HuH-7 (cell line): ENCODE data around the gene MAB21L3.

Source experiments
- DNase-seq: peaks from one replicate; pipeline ENCODE4 v3.0.0; 2011; ENCODE audit warnings: low spot score

Gene MAB21L3

GRCh38 chr1:116166011-116166571 is 54.9 kb downstream of the MAB21L3 start:
- no peak for DNase-seq

GRCh38 chr1:116166655-116167054 is 55.5 kb downstream of the MAB21L3 start:
- no peak for DNase-seq

- no peak for DNase-seq
Measured at GRCh38 chr1:116167625-116168276, 56.6 kb downstream of the MAB21L3 start.

- DNase-seq: peak; percentile 79
Measured at GRCh38 chr1:116168277-116169032, 57.3 kb downstream of the MAB21L3 start.

GRCh38 chr1:116169898-116170297 is 58.7 kb downstream of the MAB21L3 start:
- no peak for DNase-seq

GRCh38 chr1:116170721-116171589 is 59.8 kb downstream of the MAB21L3 start:
- DNase-seq: no peak

GRCh38 chr1:116172666-116173065 is 61.5 kb downstream of the MAB21L3 start:
- DNase-seq: no peak

- DNase-seq: no peak
Measured at GRCh38 chr1:116175611-116176010, 64.4 kb downstream of the MAB21L3 start.

- no peak for DNase-seq
Measured at GRCh38 chr1:116176306-116176789, 65.1 kb downstream of the MAB21L3 start.

- DNase-seq: no peak
Measured at GRCh38 chr1:116177861-116178260, 66.7 kb downstream of the MAB21L3 start.

- DNase-seq: no peak
Measured at GRCh38 chr1:116178837-116179236, 67.6 kb downstream of the MAB21L3 start.

- DNase-seq: peak; percentile 49
Measured at GRCh38 chr1:116179419-116179818, 68.2 kb downstream of the MAB21L3 start.

- no peak for DNase-seq
Measured at GRCh38 chr1:116179964-116180363, 68.8 kb downstream of the MAB21L3 start.

- DNase-seq: no peak
Measured at GRCh38 chr1:116182019-116182714, 71.0 kb downstream of the MAB21L3 start.
